Dendritic cell treated with granulocyte-macrophage colony-stimulating factor and Interleukin-4, amounts not matched to agents 40 ng/mL and 50 ng/mL, for 4 days (primary cell): ENCODE data around the gene MBIP.

ENCODE experiments used
- H3K27ac Mint-ChIP-seq: one replicate; pipeline ENCODE4 v1.8.0; 2022; ENCODE audit warnings: mild to moderate bottlenecking, mixed read lengths
- H3K27me3 Mint-ChIP-seq: one replicate; pipeline ENCODE4 v1.8.0; 2022; ENCODE audit warnings: mild to moderate bottlenecking, mixed read lengths
- H3K36me3 Mint-ChIP-seq: one replicate; pipeline ENCODE4 v1.8.0; 2022; ENCODE audit warnings: low read depth, mixed read lengths
- H3K4me1 Mint-ChIP-seq: one replicate; pipeline ENCODE4 v1.8.0; 2022; ENCODE audit warnings: low read depth, mixed read lengths
- H3K4me3 Mint-ChIP-seq: one replicate; pipeline ENCODE4 v1.8.0; 2022; ENCODE audit warnings: mild to moderate bottlenecking, moderate library complexity, mixed read lengths
- H3K9me3 Mint-ChIP-seq: one replicate; pipeline ENCODE4 v1.8.0; 2022; ENCODE audit warnings: mixed read lengths
- intact Hi-C: fragments of 100-400 bp; cut with micrococcal nuclease; formaldehyde crosslinking; loops from one replicate; pipeline ENCODE4 v1.15.0; 2022

MBIP gene

DNA sequence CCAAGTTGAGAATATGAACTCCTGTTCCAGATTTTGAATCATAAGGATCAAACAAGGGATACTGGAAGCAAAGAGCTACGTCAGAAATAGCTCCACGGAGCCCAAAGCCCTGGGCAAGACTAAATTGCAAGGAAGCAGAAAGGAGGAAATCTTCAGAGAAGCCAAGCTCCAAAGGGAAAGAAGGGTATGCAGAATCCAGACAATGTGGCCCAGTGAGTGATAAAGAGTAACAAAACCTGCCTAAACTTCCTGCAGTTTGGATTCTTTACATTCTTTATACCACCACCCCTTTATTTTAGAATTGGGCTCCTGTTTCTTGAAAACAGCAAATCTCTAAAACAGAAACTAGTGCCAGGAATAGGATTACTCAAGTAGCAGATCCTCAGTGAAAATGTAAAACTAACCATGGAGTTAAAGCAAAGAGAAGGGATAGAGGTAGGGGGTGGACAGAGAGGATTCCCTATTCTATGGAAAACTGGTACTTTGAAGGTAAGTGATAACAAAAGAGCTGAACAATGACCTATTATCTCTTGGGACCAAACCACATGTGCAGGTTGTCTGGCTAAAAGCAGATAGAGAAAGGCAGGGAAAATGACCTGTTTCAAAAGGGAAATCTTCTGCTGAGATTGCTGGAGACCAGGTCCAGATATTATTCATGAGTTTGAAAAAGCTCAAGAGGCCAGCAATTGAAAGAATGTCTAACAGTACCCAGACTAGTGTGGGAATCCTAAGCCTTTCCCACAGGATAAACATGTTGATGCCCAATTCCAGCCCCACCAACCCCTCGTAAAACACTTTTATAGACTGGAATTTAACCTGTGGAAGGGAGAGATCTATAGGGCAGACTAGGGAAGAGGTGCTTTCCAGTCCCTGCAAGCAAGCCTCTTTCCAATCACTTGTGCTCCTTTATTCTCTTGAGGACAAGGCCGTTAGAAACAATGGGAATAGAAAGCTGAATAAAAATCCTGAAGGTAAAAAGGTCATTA, 24.5 kb downstream of the MBIP start:
- H3K4me1 Mint-ChIP-seq = no peaks in the 10 kb centered on the region
- intact Hi-C loops = no loop called here
- no peaks in the 10 kb centered on the region for H3K27me3 Mint-ChIP-seq
- no peaks in the 10 kb centered on the region for H3K9me3 Mint-ChIP-seq
- no peak overlapping the region for H3K27ac Mint-ChIP-seq
- peaks cover 34% of the 10 kb centered on the region for H3K36me3 Mint-ChIP-seq
- no peak overlapping the region for H3K4me3 Mint-ChIP-seq

DNA sequence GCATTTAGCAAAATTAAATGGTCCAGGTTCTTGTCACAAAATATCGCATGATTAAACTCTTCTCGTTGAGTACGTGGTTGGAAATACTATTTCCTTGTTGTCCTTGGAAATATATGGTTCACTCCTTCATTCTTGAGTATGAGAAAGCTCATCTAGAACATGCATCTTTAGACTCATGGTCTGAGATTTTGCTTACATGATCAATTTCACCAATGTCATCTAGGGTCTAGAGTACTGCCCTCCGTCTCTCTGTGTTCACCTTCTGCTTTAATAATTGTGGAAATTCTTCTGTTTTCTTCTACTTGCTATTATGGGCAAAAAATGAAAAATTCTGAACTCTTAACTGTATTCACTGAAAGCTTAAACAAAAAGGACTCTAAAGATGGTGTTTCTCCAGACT, 25.9 kb downstream of the MBIP start:
- no peak overlapping the region for H3K27ac Mint-ChIP-seq
- no peaks in the 10 kb centered on the region for H3K4me1 Mint-ChIP-seq
- H3K36me3 Mint-ChIP-seq = peaks cover 32% of the 10 kb centered on the region
- intact Hi-C loops = no loop called here
- H3K9me3 Mint-ChIP-seq = no peaks in the 10 kb centered on the region
- no peak overlapping the region for H3K4me3 Mint-ChIP-seq
- H3K27me3 Mint-ChIP-seq = no peaks in the 10 kb centered on the region

DNA sequence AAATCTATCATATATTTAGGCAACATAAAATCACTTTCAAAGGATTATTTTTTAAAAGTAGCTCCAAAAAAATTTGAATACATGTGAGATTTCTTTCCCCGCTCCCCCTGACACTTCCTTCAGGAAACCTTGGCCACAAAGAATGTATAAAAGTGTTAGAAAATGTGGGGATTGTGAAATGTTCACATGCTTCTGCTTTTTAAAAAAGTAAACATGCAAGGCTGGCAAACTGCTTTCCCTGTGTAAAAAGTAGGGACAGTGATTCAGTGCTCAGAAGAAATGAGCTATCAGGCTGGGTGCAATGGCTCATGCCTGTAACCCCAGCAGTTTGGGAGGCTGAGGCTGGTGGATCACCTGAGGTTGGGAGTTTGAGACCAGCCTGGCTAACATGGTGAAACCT, 26.6 kb downstream of the MBIP start:
- Mint-ChIP-seq H3K9me3 (no peaks in the 10 kb centered on the region), H3K4me1 (no peaks in the 10 kb centered on the region), H3K4me3 (no peak overlapping the region), H3K27me3 (no peaks in the 10 kb centered on the region), H3K36me3 (peaks cover 25% of the 10 kb centered on the region), H3K27ac (no peak overlapping the region)
- intact Hi-C loops = no loop called here

DNA sequence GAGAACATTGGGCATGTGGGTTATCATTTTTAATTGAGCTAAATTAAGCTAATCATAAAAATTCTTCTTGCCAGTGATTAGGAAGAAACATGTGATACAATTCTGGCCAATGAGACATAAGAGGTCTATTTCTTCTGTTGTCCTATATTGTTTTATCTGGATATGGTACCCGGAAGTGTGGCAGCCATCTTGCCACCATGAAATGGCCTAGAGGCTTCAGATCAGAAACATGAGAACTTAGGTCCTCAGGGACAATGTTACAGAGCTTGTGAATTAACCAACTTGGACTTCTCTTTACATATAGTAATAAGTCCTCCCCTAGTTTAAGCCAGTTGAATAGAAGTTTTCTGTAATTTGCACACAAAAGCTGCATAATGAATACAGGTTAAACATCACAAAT, 30.5 kb downstream of the MBIP start:
- intact Hi-C loops = no loop called here
- Mint-ChIP-seq H3K36me3 (no peaks in the 10 kb centered on the region), H3K9me3 (no peaks in the 10 kb centered on the region), H3K4me1 (no peaks in the 10 kb centered on the region), H3K27me3 (no peaks in the 10 kb centered on the region), H3K27ac (no peak overlapping the region), H3K4me3 (no peak overlapping the region)

DNA sequence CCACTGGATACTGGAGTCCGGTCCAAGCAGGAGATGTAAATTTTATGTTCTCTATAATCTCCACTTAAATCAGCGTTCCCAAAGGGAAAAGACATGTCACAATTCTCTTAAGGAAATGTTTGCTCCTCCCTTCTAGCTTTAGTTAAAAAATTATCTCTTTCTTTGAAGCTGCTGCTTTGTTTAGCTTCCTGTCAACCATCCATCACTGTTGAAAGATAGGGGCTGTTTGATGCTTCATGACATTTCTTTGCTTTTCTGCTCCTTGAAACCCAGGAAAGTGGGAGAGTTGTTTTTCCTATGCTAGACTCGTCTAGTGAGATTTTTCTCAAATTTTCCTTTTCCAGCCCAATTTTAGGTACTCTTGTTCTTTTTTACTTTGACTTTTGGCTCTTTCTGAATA, 31.9 kb downstream of the MBIP start:
- no peaks in the 10 kb centered on the region for H3K36me3 Mint-ChIP-seq
- intact Hi-C loops = no loop called here
- H3K9me3 Mint-ChIP-seq = no peaks in the 10 kb centered on the region

DNA sequence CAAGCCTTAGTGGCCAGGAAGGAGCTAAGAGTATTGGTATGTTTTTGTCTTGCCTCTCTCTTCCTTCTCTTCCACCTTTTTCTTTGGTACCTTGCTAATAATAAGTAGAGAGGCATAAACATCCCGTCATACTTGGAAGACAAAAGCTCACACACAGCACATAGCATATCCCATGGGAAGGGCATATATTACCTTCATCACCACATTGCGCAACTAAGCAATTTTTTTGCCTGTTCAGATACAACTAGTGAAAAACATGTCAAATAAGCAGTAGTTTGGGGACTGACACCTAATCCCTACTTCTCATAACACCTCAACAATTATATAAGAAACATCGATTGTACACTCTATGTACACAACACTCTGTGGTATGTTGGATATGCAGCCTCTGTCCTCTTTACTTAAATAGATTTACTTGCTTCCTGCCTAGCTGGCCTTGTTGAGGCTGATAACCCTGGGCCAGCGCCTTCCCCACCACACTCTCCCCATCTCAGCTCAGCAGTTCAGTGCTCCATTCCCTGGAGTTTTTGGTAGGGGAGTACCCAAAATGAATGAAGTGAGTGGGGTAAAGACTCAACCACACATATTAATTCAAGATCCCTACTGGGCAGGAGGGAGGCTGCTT, 35.4 kb downstream of the MBIP start:
- H3K27ac Mint-ChIP-seq = no peak overlapping the region
- intact Hi-C loops = no loop called here
- H3K4me3 Mint-ChIP-seq = no peak overlapping the region
- H3K36me3 Mint-ChIP-seq = no peaks in the 10 kb centered on the region
- no peaks in the 10 kb centered on the region for H3K9me3 Mint-ChIP-seq
- H3K27me3 Mint-ChIP-seq = no peaks in the 10 kb centered on the region
- no peaks in the 10 kb centered on the region for H3K4me1 Mint-ChIP-seq

More for the DNA sequence above, 31.9 kb downstream of the MBIP start:
- no peak overlapping the region for H3K27ac Mint-ChIP-seq
- H3K27me3 Mint-ChIP-seq = no peaks in the 10 kb centered on the region
- H3K4me3 Mint-ChIP-seq = no peak overlapping the region
- H3K4me1 Mint-ChIP-seq = no peaks in the 10 kb centered on the region

DNA sequence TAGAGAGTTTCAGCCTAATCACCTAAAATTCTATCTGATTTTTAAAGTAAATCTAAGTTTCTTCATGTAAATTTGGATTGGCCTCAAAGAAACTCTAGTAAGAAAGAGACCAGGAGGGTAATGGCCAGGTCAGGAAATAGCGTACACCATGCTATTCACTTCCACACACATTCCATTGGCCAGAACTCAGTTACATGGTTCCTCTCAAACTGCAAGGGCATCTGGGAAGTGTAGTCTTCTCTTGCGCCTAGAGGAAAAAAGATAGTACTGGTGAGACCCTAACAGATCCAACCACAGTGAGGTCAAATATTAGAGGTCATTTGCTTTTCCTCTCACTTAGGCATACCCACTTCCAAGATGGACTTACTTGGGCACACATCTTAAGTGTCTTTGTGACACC, 39.1 kb downstream of the MBIP start:
- Mint-ChIP-seq H3K9me3 (no peaks in the 10 kb centered on the region), H3K36me3 (no peaks in the 10 kb centered on the region), H3K27ac (no peak overlapping the region), H3K4me1 (no peaks in the 10 kb centered on the region), H3K4me3 (no peak overlapping the region), H3K27me3 (peaks cover 8% of the 10 kb centered on the region)
- intact Hi-C loops = no loop called here

DNA sequence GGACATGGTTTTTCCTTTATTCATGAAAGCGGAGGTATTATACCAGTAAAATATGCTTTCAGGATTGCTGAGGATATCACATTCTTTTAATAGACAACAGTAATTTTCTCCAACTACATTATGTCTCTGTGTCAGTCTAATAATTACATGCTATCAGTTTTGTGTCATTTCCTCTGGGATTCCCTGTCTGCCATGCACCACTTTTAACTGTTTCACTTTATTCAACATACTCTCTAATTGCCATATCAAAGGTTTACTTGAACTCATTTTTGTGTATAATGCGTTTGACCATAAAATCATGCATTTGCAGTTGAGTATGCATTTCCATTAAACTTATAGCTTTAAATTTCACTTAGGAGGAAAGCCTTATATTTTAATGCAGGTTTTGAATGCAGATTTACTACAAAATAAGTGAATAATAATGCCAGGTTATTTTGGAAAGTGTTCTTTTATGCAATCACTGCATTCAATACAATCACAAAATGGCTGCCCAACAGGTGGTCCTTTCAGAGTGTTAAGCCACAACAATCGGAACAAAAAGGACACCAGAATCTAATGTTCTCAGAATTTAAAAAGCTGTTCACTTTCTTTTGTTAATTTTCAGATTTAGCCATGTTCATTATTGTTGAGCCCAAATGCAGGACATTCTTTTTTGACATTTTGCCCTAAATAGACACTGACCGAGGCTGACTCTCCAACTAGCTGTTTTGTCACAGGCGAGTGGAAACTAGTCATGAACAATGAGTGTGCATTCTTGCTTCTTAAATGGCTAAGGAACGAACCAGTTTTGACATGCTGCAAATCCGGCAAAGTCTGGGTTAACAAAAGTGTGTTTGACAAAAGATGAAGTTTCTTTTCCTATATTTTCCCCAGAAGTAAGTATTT, 40.9 kb downstream of the MBIP start:
- H3K27me3 Mint-ChIP-seq = peaks cover 12% of the 10 kb centered on the region
- H3K36me3 Mint-ChIP-seq = no peaks in the 10 kb centered on the region
- H3K9me3 Mint-ChIP-seq = no peaks in the 10 kb centered on the region
- no peak overlapping the region for H3K4me3 Mint-ChIP-seq
- no peaks in the 10 kb centered on the region for H3K4me1 Mint-ChIP-seq
- H3K27ac Mint-ChIP-seq = no peak overlapping the region
- intact Hi-C loops = no loop called here

DNA sequence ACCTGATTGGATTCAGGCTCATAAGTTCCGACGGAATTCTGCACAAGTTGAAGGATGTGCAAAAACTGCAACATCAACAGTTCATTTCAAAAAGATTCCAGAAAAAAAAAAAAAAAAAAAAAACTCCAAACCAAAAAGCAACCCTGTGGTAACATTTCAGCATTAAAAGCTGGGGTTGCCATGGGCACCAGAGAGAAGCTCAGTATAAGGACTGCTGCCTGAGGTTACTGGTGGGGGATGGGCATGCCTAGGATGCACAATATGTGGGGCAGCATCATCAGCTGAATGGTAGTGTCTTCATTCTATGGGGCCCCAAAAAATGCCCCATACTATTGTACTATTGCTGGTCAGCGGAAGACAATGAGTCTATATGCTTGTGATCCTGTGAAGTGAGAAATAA, 44.7 kb downstream of the MBIP start:
- Mint-ChIP-seq H3K9me3 (no peaks in the 10 kb centered on the region), H3K4me1 (peaks cover 18% of the 10 kb centered on the region), H3K36me3 (no peaks in the 10 kb centered on the region), H3K4me3 (no peak overlapping the region), H3K27ac (no peak overlapping the region), H3K27me3 (peaks cover 44% of the 10 kb centered on the region)
- intact Hi-C loops = no loop called here

DNA sequence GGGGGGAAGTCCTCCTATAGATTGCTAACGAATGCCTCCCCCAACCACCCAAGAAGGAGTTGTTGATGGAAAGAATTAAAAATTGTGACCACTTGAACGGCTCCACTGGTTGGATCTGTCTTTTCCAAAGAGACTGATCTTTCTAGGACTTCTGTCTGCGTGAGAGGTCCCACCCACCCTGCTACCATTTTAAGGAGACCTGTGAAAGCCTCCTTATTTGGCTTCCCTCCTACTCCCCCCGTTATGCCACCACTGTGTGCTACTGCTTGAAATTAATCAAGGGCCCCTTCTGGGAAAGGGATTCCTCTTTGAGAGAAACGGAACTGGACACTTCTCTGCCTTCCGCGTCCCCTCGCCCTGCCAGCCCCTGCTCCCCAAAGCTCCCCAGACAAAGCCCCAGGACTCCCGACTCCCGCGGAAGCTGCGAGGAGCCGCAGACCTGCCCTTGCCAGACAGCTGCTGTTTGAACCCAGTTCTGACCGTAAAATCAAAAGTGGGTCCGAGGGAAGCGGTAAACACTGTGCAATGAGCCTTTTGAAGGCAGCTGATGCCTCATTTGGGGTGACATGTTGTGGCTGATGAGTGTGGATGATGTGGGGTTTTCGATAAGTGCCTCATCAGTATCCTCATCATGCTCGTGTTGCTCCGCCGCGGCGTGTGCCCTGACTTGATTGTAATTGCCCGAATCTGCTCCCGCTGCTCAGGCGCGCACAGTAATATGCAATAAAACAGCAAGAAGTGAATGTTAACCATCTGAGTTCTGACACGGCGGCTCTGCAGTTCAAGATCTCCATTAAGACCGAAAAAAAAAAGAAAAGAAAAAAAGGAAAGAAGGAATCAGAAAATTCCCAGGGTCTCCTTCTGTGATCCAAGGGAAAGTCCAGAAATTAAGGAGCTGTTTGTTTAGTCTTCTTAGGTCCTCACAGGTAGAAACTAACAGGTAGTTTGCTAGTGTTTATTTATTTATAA, 48.2 kb downstream of the MBIP start:
- peak overlapping the region; percentile 68 for H3K4me3 Mint-ChIP-seq
- H3K36me3 Mint-ChIP-seq = no peaks in the 10 kb centered on the region
- H3K27me3 Mint-ChIP-seq = peaks cover 39% of the 10 kb centered on the region
- no peaks in the 10 kb centered on the region for H3K9me3 Mint-ChIP-seq
- H3K27ac Mint-ChIP-seq = no peak overlapping the region
- intact Hi-C loops = no loop called here
- H3K4me1 Mint-ChIP-seq = peaks cover 18% of the 10 kb centered on the region

DNA sequence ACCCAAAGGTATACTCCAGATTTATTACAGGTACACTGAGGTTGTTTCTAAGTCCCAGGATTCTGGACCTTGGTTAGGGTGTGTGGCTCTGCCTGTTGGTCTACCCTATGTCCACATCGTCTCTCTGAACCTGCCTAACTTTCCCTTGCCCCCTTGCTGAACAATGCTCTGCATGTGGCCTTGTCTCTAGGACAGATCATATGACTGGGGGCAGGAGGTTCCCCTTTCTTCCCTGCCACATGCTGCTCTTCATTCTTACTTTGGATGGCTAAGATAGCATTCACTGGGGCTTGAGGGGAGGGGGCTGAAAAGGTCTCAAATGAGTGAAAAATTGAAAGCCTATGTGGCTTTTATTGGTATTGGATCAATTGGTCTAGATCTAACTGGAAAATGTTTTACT, 49.2 kb downstream of the MBIP start:
- intact Hi-C loops = no loop called here
- Mint-ChIP-seq H3K4me3 (no peak overlapping the region), H3K4me1 (peaks cover 18% of the 10 kb centered on the region), H3K9me3 (no peaks in the 10 kb centered on the region), H3K27me3 (peaks cover 38% of the 10 kb centered on the region), H3K36me3 (no peaks in the 10 kb centered on the region), H3K27ac (no peak overlapping the region)

DNA sequence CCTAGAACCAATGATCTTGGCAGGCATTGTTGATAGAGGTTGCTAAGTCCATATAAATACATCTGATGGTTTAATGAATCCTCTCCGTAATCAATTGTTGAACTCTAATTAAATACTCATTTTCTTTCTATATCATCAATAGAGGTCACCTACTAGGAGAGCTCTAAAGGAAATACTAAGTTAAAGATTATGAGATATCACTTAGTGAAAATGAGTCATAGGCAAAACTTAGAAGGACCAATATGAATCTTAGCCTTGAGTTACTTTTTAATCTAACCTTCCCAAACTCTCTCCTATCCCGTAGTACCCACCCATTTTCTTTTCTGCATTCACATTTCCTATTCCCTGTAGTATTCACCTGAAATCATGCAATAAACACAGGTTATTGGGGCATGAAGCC, 50.2 kb downstream of the MBIP start:
- Mint-ChIP-seq H3K27me3 (peaks cover 35% of the 10 kb centered on the region), H3K27ac (no peak overlapping the region), H3K4me1 (peaks cover 18% of the 10 kb centered on the region), H3K36me3 (no peaks in the 10 kb centered on the region), H3K9me3 (no peaks in the 10 kb centered on the region), H3K4me3 (no peak overlapping the region)
- intact Hi-C loops = no loop called here

DNA sequence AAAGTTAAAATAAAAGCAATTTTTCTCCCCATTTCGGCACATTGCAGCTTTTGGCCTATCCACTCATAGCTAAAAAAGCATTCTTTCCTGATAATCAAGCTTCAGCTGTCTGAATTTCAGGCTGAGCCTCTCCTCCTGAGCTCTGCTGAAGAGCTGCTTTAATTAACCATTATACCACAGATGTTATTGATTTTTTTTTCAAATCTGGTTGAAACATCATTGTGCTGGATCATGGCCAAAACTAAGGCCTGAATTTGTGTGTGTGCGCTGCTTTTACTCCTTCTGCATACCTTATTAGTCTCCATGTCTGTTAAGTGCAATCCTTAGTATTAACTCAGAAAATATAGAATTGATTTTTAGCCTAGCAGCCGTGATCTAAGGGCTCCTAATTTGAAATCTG, 52.3 kb downstream of the MBIP start:
- no peak overlapping the region for H3K4me3 Mint-ChIP-seq
- peaks cover 21% of the 10 kb centered on the region for H3K27me3 Mint-ChIP-seq
- H3K4me1 Mint-ChIP-seq = peaks cover 18% of the 10 kb centered on the region
- H3K27ac Mint-ChIP-seq = no peak overlapping the region
- no peaks in the 10 kb centered on the region for H3K36me3 Mint-ChIP-seq
- intact Hi-C loops = no loop called here
- H3K9me3 Mint-ChIP-seq = no peaks in the 10 kb centered on the region
